ENCODE results near the gene KCTD5.
"Not testable (repeated sequence)": the region's sequence is repeated elsewhere in the genome, so short reads cannot be mapped to it uniquely, and the experiment has no call there.

- TF ChIP-seq CTCF (IDR thresholded peaks at IDR 0.05; ENCODE audit: borderline replicate concordance, extremely low read depth, low read length, poor library complexity, severe bottlenecking); EZH2 (IDR thresholded peaks at IDR 0.05; ENCODE audit: borderline replicate concordance, low read depth, low read length, severe bottlenecking): not testable (repeated sequence)
Observed at GRCh38 chr16:2651268-2651871, 31.0 kb upstream of the KCTD5 start.

All from DND-41 (cell line).